Endothelial cell of umbilical vein (primary cell): ENCODE data around the gene RET. TPM values are rescaled to one million over a fixed set of nuclear protein-coding genes. Genes with fewer than 3 reads are reported as not detected.

Experiments used
- BruUV-seq: library from RNA; stranded (reverse); fragments of 400-500 nt; replicated peaks from 2 replicates; lab custom pipeline; 2021; lab: Mats Ljungman, UMichigan
- CTCF ChIA-PET: fragments of 300-600, 350-600 bp; sonication (Branson Sonifier 250); formaldehyde crosslinking; loops from one replicate; lab custom pipeline; 2021; ENCODE audit warnings: antibody characterized with exemption, inconsistent platforms; lab: Charles Lee
- POLR2A ChIA-PET: fragments of 300-600, 350-600 bp; sonication (Branson Sonifier 250); formaldehyde crosslinking; loops from one replicate; lab custom pipeline; 2021; ENCODE audit warnings: antibody characterized with exemption, inconsistent platforms; lab: Charles Lee
- DNase-seq: peaks from one replicate; pipeline ENCODE4 v3.0.0-alpha.2; 2011; ENCODE audit warnings: low read depth, low spot score
- FAIRE-seq: peaks from 2 replicates; lab custom pipeline; 2011; peaks lifted over from hg19 to GRCh38; lab: Jason Lieb, UNC
- H2AFZ ChIP-seq: 2 replicates; pipeline ENCODE4 v1.6.0; 2012; ENCODE audit warnings: low read depth, low read length, control low read depth, inconsistent platforms
- H3K27ac ChIP-seq: 2 replicates; pipeline ENCODE4 v1.5.1; 2011; ENCODE audit warnings: low read depth, mild to moderate bottlenecking, control low read depth, low read length, moderate library complexity; ENCODE audit not compliant: insufficient read depth
- H3K27me3 ChIP-seq, 2 experiments: 2 replicates each; pipeline versions ENCODE4 v1.6.0 to v1.6.1; 2011; ENCODE audit warnings: low read length in 2 of 2, mixed read lengths in 1 of 2; ENCODE audit not compliant: control insufficient read depth in 2 of 2, insufficient read depth in 2 of 2
- H3K36me3 ChIP-seq, 2 experiments: 2 replicates in 1 of 2; 3 replicates in 1 of 2; pipeline ENCODE4 v1.5.1; 2011; ENCODE audit warnings: low read length in 2 of 2, mild to moderate bottlenecking in 1 of 2, moderate library complexity in 1 of 2; ENCODE audit not compliant: control insufficient read depth in 2 of 2, insufficient read depth in 2 of 2; ENCODE audit errors: extremely low read depth in 1 of 2
- H3K4me1 ChIP-seq: 3 replicates; pipeline ENCODE4 v1.5.1; 2011; ENCODE audit warnings: mild to moderate bottlenecking, low read length; ENCODE audit not compliant: control insufficient read depth, insufficient read depth; ENCODE audit errors: extremely low read depth
- H3K4me2 ChIP-seq: 2 replicates; pipeline ENCODE4 v1.6.1; 2011; ENCODE audit warnings: low read length, control low read depth, mixed read lengths; ENCODE audit not compliant: insufficient read depth
- H3K4me3 ChIP-seq, 3 experiments: fragments of 200-600 bp in 1 of 3; sonication (generic), shearing (Covaris generic) in 1 of 3; replicated peaks in 1 of 3; 2 replicates each; pipeline ENCODE4 v1.5.1; 2011 to 2016; ENCODE audit warnings: control low read depth in 3 of 3, low read length in 3 of 3, mild to moderate bottlenecking in 2 of 3, inconsistent platforms in 1 of 3, low read depth in 1 of 3, moderate library complexity in 1 of 3; ENCODE audit not compliant: insufficient read depth in 1 of 3
- H3K79me2 ChIP-seq: 2 replicates; pipeline ENCODE4 v1.6.0; 2012; ENCODE audit warnings: low read length, inconsistent platforms; ENCODE audit not compliant: control insufficient read depth, insufficient read depth
- H3K9ac ChIP-seq: replicated peaks from 2 replicates; pipeline ENCODE3; 2011; ENCODE audit warnings: low read length, control low read depth; ENCODE audit not compliant: insufficient read depth; ENCODE audit errors: extremely low read depth
- H3K9me1 ChIP-seq: replicated peaks from 3 replicates; pipeline ENCODE4 v1.6.0; 2011; ENCODE audit warnings: mild to moderate bottlenecking, low read length; ENCODE audit not compliant: control insufficient read depth, insufficient read depth; ENCODE audit errors: extremely low read depth
- H3K9me3 ChIP-seq: replicated peaks from 2 replicates; pipeline ENCODE4 v1.5.1; 2012; ENCODE audit warnings: low read length, inconsistent platforms; ENCODE audit not compliant: control insufficient read depth, insufficient read depth
- H4K20me1 ChIP-seq: replicated peaks from 2 replicates; pipeline ENCODE3; 2011; ENCODE audit warnings: mild to moderate bottlenecking, low read length; ENCODE audit not compliant: control insufficient read depth, insufficient read depth; ENCODE audit errors: extremely low read depth
- CTCF ChIP-seq, 2 donors: IDR thresholded peaks; 1 replicate in 1 of 2; 2 replicates in 1 of 2; pipeline ENCODE4 v1.5.1; 2011; ENCODE audit warnings: low read length in 2 of 2, mild to moderate bottlenecking in 2 of 2, moderate library complexity in 2 of 2, control low read depth in 1 of 2, inconsistent platforms in 1 of 2, low read depth in 1 of 2; ENCODE audit not compliant: insufficient read depth in 1 of 2; ENCODE audit errors: extremely low read depth in 1 of 2
- EZH2 ChIP-seq: IDR thresholded peaks from 2 replicates; pipeline ENCODE4 v1.6.1; 2012; ENCODE audit warnings: borderline replicate concordance, low read depth, mild to moderate bottlenecking, moderate library complexity, low read length, inconsistent platforms; ENCODE audit not compliant: severe bottlenecking
- FOS ChIP-seq: IDR thresholded peaks from 2 replicates; pipeline ENCODE4 v1.6.1; 2011; ENCODE audit warnings: mild to moderate bottlenecking, low read length, moderate library complexity, borderline replicate concordance; ENCODE audit not compliant: insufficient read depth
- GATA2 ChIP-seq: IDR thresholded peaks from 2 replicates; pipeline ENCODE4 v1.7.0; 2011; ENCODE audit warnings: low read depth, mild to moderate bottlenecking, moderate library complexity, mixed read lengths, low read length; ENCODE audit not compliant: insufficient read length, insufficient read depth
- JUN ChIP-seq: IDR thresholded peaks from 2 replicates; pipeline ENCODE4 v1.6.1; 2011; ENCODE audit warnings: borderline replicate concordance, low read depth; ENCODE audit not compliant: insufficient read length, insufficient read depth
- MAX ChIP-seq: IDR thresholded peaks from 2 replicates; pipeline ENCODE4 v1.6.1; 2011; ENCODE audit not compliant: insufficient read depth, insufficient read length
- MYC ChIP-seq: IDR thresholded peaks from one replicate; pipeline ENCODE4 v1.6.1; 2011; ENCODE audit warnings: mild to moderate bottlenecking, low read depth, low read length
- POLR2A ChIP-seq: IDR thresholded peaks from 2 replicates; pipeline ENCODE4 v1.6.1; 2012; ENCODE audit warnings: low read depth, mild to moderate bottlenecking, control low read depth, low read length
- POLR2AphosphoS5 ChIP-seq: IDR thresholded peaks from 2 replicates; pipeline ENCODE4 v1.6.1; 2012; ENCODE audit warnings: low read depth, mild to moderate bottlenecking, control low read depth, low read length, moderate library complexity; ENCODE audit not compliant: insufficient read depth
- dilution Hi-C: fragments of 300-500 bp; cut with MboI; formaldehyde crosslinking; loops from one replicate; pipeline ENCODE4 v1.15.0; 2019; ENCODE audit warnings: low sequenced_read_pairs; ENCODE audit not compliant: extremely low pct_ligation_motif_present
- intact Hi-C: fragments of 100-400 bp; cut with micrococcal nuclease; formaldehyde crosslinking; loops from one replicate; pipeline ENCODE4 v1.10.0; 2022
- polyA plus RNA-seq, 4 experiments: library from polyadenylated mRNA; depleted of rRNA in 3 of 4; stranded (reverse) in 3 of 4; unstranded in 1 of 4; fragments of >200 nt; gene quantifications; 2 replicates each; pipeline versions ENCODE4 v1.2.1 to v1.2.3, GENCODE V29; 2011 to 2012; ENCODE audit warnings: missing spikeins in 1 of 4
- total RNA-seq: library from RNA; stranded (reverse); gene quantifications from 2 replicates; pipeline ENCODE4 v1.2.3, GENCODE V29; 2021

The RET gene
- total and polyA plus RNA-seq, 2 donors (not counting 3 experiments of a cell fraction or from before 2014, with no cell fraction given) = 0.04 to 0.22 TPM

DNA sequence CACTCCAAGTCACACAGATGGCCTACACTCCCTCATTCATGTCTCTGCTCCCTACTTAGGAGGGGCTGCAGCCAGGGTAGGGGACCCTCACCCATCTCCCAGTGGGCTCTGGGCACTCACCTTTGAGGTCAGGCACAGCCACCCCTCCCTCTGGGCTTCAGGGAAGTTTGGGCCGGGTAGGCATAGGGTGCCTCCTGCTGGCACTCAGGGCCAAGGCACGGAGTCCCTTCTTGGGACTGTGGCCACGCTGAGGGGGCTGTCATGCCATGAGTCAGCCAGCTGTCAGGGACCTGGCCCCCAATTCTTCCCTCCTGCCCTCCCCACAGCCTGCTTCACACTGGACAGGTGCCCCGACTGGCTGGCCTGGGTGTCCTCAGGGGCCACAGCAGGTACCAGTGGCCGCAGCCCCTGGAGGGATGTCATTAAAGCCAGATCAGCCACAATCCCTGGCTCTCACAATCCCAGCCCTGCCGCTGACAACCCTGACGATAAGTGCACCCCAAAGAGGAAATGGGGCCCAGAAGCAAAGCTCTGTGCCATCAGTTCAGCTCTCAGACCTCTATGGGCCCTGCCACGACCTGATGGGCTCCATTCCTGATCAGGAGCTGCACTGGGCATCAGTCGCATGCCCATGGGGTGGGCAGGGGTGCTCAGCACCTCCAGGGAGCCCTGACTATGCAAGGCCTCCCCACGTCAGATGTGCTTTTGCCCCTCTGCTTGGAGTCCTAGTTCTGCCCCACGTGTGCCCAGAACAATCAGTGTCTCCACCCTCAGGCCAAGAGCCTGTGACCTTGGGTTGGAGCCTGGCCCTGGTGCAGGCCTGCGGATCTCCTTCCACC lies 34.1 kb upstream of the RET start:
- FAIRE-seq = no peak
- intact Hi-C loops (no loop called here), dilution Hi-C loops (no loop called here)
- POLR2A ChIA-PET = no interaction called here
- Histone ChIP-seq H3K4me3 (no peak overlapping the region), H4K20me1 (no peaks in the 10 kb centered on the region), H3K27ac (no peak overlapping the region), H3K9ac (no peak overlapping the region), H3K36me3 (no peaks in the 10 kb centered on the region), H3K27me3 (no peaks in the 10 kb centered on the region), H3K9me1 (no peaks in the 10 kb centered on the region), H3K4me2 (no peak overlapping the region), H2AFZ (no peak overlapping the region), H3K9me3 (no peaks in the 10 kb centered on the region), H3K79me2 (no peaks in the 10 kb centered on the region), H3K4me1 (no peaks in the 10 kb centered on the region)
- TF ChIP-seq FOS (no peak), EZH2 (no peak), CTCF (IDR thresholded peaks at IDR 0.05; ENCODE audit: extremely low read depth in 1 of 2, insufficient read depth in 1 of 2, low read depth in 1 of 2, low read length in 2 of 2) (no peak), JUN (no peak), POLR2AphosphoS5 (no peak), MYC (no peak), GATA2 (no peak), POLR2A (no peak), MAX (no peak)
- CTCF ChIA-PET = no interaction called here
- DNase-seq = no peak
- no TSS peak for BruUV-seq
